Stimulated activated naive CD8-positive, alpha-beta T cell treated with anti-CD3 and anti-CD28 coated beads, Interleukin-15, Interleukin-2, amounts not matched to agents 100 U/mL and 50 U/mL, for 24 hours (primary cell): Measurements from ENCODE around the gene LIG4.
"Not testable (repeated sequence)": the region's sequence is repeated elsewhere in the genome, so short reads cannot be mapped to it uniquely, and the experiment has no call there.

ENCODE experiments used
- ATAC-seq: fragments of 150-1000 bp; cut with Tn5 transposase; one replicate; pipeline ENCODE4 v1.10.0; 2021
- DNase-seq: peaks from one replicate; pipeline ENCODE4 v3.0.0; 2021

LIG4 gene

DNA sequence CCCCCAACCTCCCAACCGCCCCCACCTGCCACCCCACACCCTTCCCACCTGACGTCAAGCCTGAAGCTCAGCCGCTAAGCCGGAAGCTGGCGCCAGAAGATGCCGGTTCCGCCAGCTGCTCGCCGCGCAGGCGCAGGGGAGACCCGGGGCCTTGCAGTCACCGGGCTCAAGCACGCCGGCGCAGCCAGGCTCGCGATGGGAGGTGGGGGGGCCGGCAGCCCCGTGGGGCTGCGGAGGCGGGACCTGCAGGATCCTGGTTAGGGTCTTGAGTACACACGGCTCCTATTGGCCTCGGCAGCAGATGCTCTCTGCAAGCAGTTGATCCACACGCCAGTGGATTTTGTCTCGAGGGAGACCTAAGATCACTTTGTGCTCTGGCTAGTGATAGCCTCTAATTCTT, at the start of gene LIG4:
Gene LIG4, minus strand, starts transcription at position 101 of the 400 bp plus-strand sequence. CDS start 4,268 bp downstream, outside the sequence.
- ATAC-seq (peak; percentile 77), DNase-seq (peak; percentile 90)

GRCh38 chr13:108263621-108264355, 48.5 kb upstream of the LIG4 start:
- ATAC-seq (no peak), DNase-seq (no peak)

DNA sequence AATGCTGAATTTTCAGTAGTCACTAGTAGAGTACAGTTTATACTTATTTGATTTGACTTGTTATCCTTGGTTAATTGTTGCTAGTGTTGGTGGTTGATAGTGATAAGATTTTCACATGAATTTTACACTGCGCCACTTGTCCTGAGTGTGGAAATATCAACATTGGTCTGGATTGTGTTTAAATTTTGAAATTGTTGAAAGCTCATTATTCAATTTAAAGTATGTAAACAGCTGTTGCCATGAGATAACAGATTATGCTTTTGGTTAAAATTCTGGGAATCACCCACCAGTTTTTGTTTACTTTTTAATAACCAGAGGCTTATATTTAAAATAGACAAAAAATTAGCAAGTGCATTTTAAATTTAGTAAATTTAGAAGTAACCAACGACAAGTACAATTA, 41.9 kb upstream of the LIG4 start:
- ATAC-seq (no peak), DNase-seq (no peak)

GRCh38 chr13:108249150-108249549, 33.8 kb upstream of the LIG4 start:
- no peak for DNase-seq
- no peak for ATAC-seq

GRCh38 chr13:108230377-108230776, 15.0 kb upstream of the LIG4 start:
- ATAC-seq (no peak), DNase-seq (no peak)

- DNase-seq: peak; percentile 11
Observed at GRCh38 chr13:108227651-108228272, 12.4 kb upstream of the LIG4 start.

GRCh38 chr13:108226184-108226583, 10.8 kb upstream of the LIG4 start:
- DNase-seq (no peak), ATAC-seq (peak; percentile 52)

More at GRCh38 chr13:108227651-108228272, 12.4 kb upstream of the LIG4 start:
- ATAC-seq: no peak

DNA sequence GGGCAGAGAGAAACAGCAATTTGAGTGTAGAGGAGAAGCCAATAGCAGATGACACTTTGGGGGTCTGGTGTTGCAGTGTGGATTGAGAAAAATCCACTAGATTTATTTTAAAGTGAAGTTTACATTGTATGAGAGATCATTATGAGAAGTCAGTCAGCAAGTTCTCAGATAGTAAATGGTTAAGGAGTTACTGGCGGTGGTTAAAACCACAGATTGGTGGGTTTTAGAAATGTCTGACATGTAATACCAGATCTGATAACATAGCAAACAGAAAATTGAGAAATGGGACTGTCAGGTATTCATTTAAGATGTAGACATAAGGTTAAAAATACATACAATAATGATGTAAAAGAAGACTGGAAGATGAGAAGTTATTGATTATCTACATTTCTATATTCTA, 10.1 kb upstream of the LIG4 start:
- peak; percentile 68 for ATAC-seq
- no peak for DNase-seq

DNA sequence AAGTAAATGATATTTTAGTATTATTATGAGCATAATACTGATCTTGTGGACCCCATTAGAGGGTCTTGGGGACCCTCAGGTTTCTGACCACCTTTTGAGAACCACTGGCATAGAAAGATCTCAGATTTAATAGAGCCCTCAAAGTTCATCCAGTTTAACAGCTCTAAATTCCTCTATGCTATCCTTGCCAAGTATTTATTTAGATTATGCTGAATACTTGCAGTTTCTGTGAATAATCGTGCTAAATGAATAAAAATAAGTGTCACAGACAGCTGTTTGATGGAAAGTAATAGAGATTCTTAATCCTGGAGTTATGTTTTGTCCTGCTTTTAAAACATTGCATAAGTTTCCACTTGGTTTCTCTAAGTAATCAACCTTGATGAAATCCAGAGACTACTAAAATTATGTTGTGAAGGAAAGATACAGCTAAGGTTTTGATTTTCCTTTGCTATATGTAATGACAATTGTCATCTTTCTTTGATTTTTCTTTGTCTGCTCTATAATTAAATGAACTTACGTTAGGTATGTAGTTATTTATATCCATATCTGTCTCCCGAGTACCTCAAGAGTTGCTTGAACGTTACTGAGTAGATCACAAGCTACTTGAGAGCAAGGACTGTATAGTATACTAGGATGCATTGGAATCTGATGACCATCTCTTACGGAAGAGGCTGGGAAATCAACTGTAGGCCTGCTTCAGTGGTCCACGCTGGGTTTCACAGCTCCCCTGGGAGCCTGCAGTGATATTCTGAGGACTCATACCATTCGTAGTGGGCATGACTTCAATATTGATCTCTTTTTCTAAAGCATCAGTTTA, 8.6 kb upstream of the LIG4 start:
- DNase-seq (no peak), ATAC-seq (no peak)

GRCh38 chr13:108220041-108220440, 4.7 kb upstream of the LIG4 start:
- ATAC-seq (no peak), DNase-seq (peak; percentile 17)

GRCh38 chr13:108218044-108218974, 3.0 kb upstream of the LIG4 start, which contains the start of gene ABHD13:
TSS of gene ABHD13 (plus strand) at chr13:108218392. CDS start at chr13:108229219, 10,827 bp downstream.
- peak; percentile 91 for DNase-seq
- ATAC-seq: peak; percentile 91

GRCh38 chr13:108217307-108218043, 2.1 kb upstream of the LIG4 start:
- not testable (repeated sequence) for DNase-seq, ATAC-seq

- peak; percentile 20 for DNase-seq
- no peak for ATAC-seq
Observed at GRCh38 chr13:108214441-108215271, 680 bp downstream of the LIG4 start.

DNA sequence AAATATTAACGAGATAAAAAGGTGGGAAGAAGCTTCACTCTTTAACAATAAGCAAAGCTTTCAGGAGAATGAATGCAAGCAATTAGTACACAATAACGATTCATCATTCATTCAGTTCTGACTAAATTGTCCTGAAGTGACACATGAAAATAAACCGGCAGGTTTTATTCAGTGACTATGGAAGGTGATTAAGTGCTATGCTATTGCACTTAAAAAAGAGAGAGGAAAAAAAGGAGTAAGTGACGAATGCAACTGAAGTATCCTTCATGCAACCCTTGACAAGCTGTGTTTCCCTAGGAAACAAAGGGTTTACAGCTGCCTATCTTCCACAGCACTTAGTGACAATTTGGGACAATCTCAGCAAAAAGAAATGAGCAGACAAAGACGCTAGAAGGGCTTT, 1.4 kb downstream of the LIG4 start:
- ATAC-seq: no peak
- DNase-seq: no peak

DNA sequence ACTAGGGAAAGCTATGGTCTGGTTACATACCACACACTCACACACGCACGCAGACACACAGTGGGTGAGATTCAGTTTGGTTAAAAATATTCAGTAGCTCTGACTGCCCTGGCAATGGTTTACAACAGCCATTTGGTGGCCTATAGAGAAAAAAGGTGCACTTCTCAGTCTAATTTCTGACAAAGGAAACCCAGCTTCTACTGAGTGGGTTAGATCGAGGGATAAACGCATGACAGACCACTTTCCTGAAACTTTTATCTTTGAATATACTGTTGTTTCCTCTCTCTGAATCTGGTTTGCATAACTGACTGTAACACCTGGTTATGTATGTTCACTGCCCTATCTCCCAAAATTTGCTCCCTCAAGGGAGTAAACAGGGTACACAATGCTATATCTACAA, 2.5 kb downstream of the LIG4 start:
- ATAC-seq: no peak

GRCh38 chr13:108210551-108210950, 4.8 kb downstream of the LIG4 start:
- ATAC-seq (no peak), DNase-seq (no peak)

More for the DNA sequence above, 2.5 kb downstream of the LIG4 start:
- DNase-seq: no peak

DNA sequence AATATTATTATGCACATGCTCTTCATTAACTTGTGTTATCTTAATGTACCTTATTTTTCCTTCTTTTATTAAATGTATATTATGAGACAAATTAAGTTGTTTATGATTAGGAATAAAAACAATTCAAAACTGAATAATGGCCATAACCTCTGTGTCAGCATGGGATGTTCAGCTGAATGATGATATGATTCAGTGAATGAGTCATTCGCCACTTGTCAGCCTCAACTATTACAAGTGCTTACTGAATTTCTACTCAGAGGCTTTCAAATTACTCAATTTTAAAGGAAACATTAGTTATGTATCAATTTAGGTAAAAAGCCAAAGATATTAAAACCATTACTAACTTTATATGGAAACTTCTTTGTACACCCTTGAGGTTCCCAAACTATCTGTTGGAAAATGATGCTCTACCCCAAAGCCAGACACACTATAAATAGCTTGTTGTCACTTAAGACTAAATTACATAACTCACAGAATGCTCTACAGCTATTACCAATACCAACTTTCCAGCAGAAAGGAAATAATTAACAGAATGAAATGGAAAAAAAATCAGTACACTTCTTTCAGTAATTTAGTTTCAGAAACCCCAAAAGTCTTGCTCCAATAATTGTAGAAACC, 14.4 kb downstream of the LIG4 start:
- DNase-seq (no peak), ATAC-seq (peak; percentile 76)

DNA sequence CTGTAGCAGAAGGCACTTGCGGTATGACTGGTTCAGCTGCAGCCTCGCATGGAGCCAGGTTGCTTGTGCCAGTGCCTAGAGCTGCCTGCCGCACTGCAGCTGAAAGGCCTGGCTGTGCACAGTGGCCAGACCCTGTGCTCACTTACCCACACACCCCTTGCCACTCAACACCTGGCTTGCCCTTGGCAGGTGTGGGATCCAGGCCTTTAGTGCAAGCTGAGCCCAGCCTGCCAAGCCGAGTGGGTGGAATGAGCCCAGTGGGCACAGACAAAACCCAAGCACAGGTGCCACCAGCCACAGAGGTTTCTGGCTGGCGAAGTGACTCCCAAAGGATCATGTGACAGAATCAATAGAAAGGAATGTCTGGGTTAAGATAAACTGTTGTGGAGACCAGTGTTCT, 19.5 kb downstream of the LIG4 start:
- ATAC-seq (no peak), DNase-seq (no peak)

DNA sequence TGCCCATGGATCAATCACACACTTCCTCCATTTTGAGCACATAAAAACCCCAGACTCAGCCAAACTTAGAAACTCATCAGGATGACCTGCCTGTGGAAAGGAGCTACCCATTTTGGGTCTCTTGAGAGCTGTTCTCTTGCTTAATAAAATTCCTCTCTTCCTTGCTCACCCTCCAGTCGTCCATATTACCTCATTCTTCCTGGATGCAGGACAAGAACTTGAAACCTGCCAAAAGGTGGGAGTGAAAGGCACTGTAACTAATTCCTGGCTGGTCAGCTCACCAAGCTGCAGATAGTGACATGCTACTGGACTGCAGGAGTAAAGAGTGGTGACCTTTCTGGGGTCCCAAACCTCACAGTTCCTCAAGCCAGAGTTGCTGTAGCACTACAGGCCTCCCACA, 20.2 kb downstream of the LIG4 start:
- no peak for DNase-seq

More for the DNA sequence above, 20.2 kb downstream of the LIG4 start:
- ATAC-seq: no peak
